HG03521 (cell line): ENCODE measurements around the gene PPP5C.
"Not testable (repeated sequence)": the region's sequence is repeated elsewhere in the genome, so short reads cannot be mapped to it uniquely, and the experiment has no call there.

ENCODE experiments used
- ATAC-seq: cut with Tn5 transposase; IDR thresholded peaks from one replicate; pipeline ENCODE4 v1.9.1; 2021; ENCODE audit warnings: mild to moderate bottlenecking, moderate library complexity; ENCODE audit not compliant: unreplicated experiment

Gene PPP5C, protein sequence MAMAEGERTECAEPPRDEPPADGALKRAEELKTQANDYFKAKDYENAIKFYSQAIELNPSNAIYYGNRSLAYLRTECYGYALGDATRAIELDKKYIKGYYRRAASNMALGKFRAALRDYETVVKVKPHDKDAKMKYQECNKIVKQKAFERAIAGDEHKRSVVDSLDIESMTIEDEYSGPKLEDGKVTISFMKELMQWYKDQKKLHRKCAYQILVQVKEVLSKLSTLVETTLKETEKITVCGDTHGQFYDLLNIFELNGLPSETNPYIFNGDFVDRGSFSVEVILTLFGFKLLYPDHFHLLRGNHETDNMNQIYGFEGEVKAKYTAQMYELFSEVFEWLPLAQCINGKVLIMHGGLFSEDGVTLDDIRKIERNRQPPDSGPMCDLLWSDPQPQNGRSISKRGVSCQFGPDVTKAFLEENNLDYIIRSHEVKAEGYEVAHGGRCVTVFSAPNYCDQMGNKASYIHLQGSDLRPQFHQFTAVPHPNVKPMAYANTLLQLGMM

DNA sequence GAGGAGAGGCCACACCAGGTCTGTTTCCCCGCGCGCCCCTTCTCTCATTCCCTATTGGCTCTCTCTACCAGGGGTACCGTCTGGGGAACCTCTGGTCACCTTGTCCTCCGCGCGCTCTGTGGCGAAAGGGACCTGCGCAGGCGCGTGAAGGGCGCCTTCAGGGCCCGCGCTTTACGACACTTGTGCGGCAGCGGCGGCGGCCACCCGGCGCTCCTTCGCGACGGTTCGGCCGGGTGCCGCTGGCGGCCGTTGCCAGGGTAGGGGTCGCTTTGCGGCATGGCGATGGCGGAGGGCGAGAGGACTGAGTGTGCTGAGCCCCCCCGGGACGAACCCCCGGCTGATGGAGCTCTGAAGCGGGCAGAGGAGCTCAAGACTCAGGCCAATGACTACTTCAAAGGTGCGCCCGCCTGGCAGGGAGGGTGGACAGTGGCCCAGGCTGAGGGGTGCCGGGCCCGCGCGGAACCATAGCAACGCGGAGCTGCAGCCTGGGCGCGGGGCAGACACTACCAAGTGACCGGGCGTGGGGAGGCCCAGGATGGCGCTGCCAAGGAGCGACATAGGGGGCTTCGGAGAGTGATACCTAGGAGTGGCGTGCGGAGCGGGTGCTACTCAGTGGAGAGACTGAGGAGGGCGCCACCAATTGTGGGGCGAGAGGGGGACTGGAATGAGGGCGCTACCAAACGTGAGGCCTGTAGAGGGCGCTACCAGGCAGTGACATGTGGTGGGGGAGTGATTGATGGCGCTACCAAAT lies at the start of gene PPP5C:
Gene PPP5C, plus strand, starts transcription at position 267 of the 751 bp plus-strand sequence. Its CDS starts 10 bp downstream, at position 277.
- ATAC-seq = peak; percentile 58

DNA sequence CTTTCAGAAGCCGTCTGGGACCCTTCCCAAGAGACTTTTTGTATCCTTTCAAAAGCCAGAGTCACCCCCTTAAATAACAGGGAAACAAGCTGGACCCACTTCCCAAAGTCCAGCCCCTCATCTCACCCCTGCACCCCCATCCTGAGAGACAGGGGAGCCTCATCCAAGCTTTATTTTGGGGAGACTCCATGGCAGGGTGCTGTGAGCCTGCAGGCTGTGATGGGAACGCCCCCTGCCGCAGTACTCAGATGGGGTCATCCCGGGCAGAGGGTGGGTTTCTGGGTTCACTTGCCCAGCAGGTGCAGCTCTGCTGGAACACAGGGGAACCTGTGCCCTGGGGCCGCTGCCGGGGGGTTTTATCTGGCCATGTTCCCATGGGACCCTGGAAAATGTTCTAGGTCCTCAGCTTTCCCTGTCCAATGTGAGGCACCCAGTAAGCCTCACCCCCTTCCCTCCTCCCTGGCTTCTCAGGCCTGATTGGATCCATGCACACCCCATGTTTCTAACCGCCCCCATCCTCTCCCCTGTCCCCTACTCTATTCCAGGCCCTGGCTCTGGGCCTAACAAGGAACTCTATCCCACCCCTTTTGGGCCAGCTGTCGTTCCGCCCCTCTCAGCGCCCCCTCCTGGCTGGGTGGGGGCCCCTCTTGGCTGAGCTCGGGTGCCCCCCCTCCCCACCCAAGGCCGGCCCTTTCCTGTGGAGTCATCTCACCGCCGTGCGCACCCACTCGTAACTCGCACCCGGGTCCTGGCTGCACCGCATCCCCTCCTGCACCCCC lies 49.0 kb upstream of the PPP5C start:
- no peak for ATAC-seq

DNA sequence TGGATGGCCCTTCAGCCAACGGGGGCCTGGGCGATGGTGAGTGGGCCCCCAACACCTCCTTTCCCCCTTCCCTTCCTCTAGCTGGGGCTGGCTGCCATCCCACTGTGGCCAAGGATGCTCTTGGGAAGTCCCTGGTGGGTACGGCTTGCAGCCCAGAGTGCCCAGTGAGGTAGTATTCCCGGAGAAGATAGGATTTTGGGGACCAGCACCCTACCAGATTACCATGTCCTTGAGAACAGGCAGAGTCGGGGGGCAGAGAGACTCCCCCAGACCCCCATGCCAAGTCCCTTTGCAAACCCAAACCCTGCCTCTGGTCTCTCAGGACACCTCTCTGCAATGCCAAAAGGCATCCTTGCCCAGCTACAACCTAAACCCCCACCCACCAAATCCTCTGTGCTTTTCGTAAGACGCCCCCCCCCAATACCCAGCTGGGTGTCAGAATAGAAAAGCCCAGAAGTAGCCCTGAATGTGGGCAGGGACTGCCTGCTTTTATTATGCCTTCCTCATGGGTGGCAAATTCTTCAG lies 48.3 kb upstream of the PPP5C start:
- ATAC-seq = no peak

DNA sequence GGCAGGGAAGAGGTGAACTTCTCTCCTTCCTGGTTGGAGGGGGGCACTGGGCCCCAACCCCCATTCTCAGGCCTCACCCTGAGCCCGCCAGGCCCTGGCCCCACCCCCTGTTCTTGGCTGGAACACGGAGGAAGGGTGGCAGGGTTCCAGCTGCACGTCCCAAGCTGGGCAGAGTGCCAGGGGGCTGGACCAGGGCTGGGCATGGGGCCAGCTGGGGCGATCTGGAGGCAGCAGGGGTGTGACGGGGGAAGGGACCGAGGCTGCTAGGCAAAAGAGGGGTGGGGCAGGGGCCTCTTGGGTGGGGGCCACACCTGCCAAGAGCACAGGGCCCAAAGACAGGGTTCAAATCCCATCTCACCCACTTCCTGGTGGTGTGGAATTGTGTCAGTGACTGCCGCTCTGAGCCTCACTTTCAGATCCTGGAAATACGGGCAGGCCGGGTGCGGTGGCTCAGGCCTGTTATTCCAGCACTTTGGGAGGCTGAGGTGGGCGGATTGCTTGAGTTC lies 47.8 kb upstream of the PPP5C start:
- no peak for ATAC-seq

- ATAC-seq = no peak
These were observed 47.2 kb upstream of the PPP5C start for GRCh38 chr19:46299695-46300094.

DNA sequence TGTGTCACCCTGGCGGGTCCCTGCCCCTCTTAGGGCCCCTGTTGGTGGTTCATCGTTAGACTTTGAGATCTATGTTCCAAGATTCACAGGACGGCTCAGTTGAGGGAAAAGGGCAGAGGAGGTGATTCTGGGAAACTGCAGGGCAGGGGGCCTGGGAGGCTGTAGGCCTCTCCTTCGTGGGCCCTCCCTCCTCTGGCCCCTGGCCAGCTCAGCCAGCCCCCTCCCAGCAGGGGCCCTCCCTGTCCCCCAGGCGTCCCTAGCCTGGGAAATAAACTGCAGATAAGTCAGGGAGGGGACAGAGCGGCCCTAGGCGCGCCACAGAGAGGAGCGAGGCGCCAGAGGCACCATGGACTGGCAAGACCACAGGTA lies 43.6 kb upstream of the PPP5C start:
- ATAC-seq = no peak

- no peak for ATAC-seq
These were observed 43.0 kb upstream of the PPP5C start for GRCh38 chr19:46303691-46304397.

- ATAC-seq = no peak
These were observed 40.4 kb upstream of the PPP5C start for GRCh38 chr19:46306501-46306900.

DNA sequence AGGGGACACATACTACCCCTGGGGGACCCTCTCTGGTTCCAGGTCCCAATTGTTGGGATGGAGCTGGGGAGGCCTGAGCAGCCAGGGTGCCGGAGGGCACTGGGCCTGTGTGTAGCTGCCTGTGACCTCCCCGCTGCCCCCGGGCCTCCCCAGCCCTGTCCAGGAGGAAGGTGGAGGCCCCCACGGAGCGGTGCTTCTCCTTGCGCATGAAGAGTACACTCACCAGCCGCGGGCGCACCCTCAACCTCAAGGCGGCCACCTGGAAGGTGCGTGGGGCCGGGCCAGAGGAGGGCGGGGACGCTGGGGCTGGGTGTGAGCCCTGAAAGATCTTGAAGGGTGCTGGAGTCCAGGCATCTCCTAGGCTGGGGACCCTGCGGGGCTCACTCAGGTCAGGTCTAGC lies 38.4 kb upstream of the PPP5C start:
- ATAC-seq = no peak

- ATAC-seq = no peak
These were observed 37.8 kb upstream of the PPP5C start for GRCh38 chr19:46309056-46309455.

GRCh38 chr19:46311444-46311843 lies 35.4 kb upstream of the PPP5C start:
- ATAC-seq = no peak

DNA sequence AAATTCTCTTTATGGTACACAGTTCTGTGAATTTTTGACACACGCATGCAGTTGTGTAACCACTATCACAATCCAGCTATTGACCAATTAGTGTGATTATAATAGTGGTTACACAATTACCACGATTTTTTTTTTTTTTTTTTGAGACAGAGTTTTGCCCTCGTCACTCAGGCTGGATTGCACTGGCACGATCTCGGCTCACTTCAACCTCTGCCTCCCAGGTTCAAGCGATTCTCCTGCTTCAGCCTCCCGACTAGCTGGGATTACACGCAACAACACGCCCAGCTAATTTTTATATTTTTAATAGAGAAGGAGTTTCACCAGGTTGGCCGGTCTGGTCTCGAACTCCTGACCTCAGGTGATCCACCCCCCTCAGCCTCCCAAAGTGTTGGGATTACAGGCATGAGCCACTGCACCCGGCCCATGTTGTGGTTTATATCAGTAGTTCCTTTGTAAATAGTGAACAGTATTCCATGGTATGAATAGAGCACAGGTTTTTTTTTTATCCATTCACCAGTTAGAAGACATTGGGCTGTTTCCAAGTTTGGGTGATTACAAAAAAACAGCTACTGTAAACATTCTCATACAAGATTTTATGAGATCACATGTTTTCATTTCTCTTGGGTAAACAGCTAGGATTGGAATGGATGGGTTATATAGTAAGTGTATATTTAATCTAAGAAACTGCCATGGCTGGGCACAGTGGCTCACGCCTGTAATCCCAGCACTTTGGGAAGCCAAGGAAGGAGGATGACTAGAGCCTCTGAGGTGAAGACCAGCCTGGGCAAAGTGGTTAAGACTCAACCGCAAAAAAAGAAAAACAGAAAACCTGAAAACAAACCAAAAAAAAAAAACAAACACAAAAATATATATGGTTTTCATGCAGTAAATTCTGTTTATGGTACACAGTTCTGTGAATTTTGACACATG lies 33.1 kb upstream of the PPP5C start:
- ATAC-seq = not testable (repeated sequence)

DNA sequence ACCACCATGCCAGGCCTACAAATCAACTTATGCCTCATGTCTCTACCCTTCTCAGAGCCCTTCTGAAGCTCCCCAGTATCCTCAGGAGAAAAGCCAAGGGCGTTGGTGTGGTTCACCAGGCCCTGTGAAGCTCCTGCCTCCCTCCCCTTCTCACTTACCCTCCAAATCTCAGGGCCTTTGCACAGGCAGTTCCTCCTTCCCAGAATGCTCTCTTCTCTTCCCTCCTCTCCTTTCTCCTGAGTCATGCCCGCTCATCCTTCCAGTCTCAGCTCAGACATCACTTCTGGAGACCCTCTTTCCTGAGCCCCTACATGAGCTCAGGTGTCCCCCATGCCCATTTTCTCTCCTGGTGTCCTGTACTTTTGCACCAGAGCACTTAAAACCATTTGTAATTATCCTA lies 29.5 kb upstream of the PPP5C start:
- ATAC-seq = no peak

- no peak for ATAC-seq
These were observed 27.3 kb upstream of the PPP5C start for GRCh38 chr19:46319613-46320012.

- ATAC-seq = no peak
These were observed 26.3 kb upstream of the PPP5C start for GRCh38 chr19:46320559-46320958.

- ATAC-seq = no peak
These were observed 25.2 kb upstream of the PPP5C start for GRCh38 chr19:46321653-46322052.

DNA sequence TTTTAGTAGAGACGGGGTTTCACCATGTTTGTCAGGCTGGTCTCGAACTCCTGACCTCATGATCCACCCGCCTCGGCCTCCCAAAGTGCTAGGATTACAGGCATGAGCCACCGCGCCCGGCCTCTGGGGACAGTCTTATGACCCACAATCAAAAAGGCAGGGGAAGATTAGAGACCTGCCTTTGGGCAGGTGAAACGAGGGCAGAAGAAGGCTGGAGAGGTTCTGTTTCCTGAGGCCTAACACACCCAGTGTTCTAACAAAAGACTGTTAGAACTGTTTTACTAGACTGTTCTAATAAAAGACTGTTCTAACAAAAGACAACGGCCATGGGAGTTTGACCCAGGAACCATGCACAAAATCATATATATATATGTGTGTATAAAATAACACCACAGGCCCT lies 23.7 kb upstream of the PPP5C start:
- ATAC-seq = not testable (repeated sequence)

DNA sequence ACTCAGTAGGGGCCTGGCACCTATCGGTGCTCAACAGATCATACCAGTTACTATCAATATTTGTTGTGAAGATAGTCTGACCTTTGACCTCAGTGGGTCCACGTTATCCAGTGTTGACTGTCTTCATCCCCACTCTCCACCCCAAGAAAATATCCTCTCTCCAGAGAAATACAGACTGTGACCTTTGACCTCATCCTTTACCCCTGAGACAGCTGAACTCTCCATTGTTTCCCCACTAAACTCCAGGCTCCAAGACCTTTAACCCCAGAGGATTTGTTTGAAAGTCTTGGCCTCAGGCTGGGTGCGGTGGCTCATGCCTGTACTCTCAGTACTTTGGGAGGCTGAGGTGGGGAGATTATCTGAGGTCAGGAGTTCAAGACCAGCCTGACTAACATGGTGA lies 22.6 kb upstream of the PPP5C start:
- ATAC-seq = no peak

DNA sequence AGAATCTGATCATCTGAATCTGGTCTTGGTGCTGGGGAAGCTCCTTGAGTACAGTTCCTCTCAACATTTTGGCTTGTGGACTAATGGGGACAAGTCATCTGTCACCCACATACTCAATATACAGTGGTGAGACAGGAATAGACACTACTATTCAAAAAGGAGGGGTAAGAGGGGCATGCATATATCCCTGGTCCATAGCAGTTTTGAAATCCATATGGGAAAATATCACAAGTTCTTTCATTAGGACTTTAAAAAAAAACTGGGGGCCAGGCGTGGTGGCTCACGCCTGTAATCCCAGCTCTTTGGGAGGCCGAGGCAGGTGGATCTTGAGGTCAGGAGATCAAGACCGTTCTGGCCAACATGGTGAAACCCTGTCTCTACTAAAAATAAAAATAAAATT lies 20.3 kb upstream of the PPP5C start:
- ATAC-seq = no peak
